Choroid plexus epithelial cell (primary cell): Measurements from ENCODE around the gene TEX13C.

Experiments used
- DNase-seq: peaks from one replicate; pipeline ENCODE4 v3.0.0-alpha.2; 2010; ENCODE audit warnings: low read depth
- H3K4me3 ChIP-seq: 2 replicates; pipeline ENCODE4 v1.5.1; 2011; ENCODE audit warnings: low read depth, mild to moderate bottlenecking, control low read depth, low read length, moderate library complexity
- TF ChIP-seq, protein P1 (sequence below): conservative IDR thresholded peaks from 2 replicates; pipeline ENCODE4 v1.5.1; 2011; ENCODE audit warnings: low read depth, mild to moderate bottlenecking, control low read depth, inconsistent platforms, low read length, moderate library complexity

TEX13C gene

DNA sequence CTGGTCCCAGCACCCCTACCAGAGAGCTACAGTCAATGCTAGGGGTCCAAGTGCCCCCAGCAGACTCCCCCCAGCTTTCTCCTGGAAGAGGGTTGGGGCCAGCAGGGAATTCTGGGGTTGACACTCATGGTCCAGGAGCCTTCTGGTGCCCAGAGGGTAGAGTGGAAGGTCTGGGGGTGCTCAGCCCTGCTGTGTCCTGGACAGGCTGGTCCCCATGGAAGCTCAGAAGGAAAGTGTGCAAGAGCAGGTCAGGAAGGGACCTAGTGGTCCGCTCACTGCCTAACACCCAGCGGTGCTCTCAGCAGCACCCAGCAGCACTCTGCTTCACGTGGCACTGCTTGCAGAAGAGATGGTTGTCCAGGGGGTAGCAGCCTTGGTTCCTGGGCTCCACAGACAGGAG lies 6.9 kb downstream of the TEX13C start:
- H3K4me3 ChIP-seq, result no peak overlapping the region
- TF ChIP-seq, protein P1, sequence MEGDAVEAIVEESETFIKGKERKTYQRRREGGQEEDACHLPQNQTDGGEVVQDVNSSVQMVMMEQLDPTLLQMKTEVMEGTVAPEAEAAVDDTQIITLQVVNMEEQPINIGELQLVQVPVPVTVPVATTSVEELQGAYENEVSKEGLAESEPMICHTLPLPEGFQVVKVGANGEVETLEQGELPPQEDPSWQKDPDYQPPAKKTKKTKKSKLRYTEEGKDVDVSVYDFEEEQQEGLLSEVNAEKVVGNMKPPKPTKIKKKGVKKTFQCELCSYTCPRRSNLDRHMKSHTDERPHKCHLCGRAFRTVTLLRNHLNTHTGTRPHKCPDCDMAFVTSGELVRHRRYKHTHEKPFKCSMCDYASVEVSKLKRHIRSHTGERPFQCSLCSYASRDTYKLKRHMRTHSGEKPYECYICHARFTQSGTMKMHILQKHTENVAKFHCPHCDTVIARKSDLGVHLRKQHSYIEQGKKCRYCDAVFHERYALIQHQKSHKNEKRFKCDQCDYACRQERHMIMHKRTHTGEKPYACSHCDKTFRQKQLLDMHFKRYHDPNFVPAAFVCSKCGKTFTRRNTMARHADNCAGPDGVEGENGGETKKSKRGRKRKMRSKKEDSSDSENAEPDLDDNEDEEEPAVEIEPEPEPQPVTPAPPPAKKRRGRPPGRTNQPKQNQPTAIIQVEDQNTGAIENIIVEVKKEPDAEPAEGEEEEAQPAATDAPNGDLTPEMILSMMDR, result no peak
- DNase-seq, result no peak

- no peak for DNase-seq
- TF ChIP-seq, protein P1, result no peak
- H3K4me3 ChIP-seq, result no peak overlapping the region
Measured at GRCh38 chrX:125327891-125328290, 8.2 kb downstream of the TEX13C start.

DNA sequence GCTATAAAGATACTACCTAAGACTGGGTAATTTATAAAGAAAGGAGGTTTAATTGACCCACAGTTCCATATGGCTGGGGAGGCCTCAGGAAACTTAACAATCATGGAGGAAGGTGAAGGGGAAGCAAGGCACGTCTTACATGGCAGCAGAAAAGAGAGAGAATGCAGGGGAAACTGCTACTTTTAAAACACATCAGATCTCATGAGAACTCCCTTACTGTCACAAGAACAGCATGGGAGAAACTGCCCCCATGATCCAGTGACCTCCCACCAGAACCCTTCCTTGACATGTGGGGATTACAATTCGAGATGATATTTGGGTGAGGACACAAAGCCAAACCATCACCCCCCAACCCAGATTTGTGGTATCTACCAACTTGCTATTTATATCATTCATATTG lies 13.9 kb downstream of the TEX13C start:
- DNase-seq, result no peak
- TF ChIP-seq, protein P1, result no peak
- no peak overlapping the region for H3K4me3 ChIP-seq

DNA sequence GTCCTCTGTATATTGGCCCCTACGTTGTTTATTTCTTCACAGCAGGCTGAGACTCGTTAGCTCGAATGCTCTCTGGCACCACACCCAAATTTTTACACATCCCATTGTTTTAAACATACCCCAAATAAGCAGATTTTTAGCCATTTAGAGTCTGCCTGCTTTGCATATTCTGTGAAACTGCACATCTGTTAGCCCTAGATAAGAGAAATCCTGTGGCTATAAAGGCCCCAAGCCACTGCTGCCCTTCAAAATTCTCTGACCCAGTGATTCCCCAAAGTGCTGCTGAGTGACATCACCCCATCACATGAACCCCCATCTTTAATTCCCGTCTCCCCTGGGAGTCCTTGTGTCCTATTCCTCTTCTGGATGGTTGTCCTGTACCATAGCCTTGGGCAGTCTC lies 20.8 kb downstream of the TEX13C start:
- H3K4me3 ChIP-seq, result no peak overlapping the region

GRCh38 chrX:125374169-125374568 lies 54.5 kb downstream of the TEX13C start:
- TF ChIP-seq, protein P1, result no peak
- no peak for DNase-seq
- H3K4me3 ChIP-seq, result no peak overlapping the region

More for the DNA sequence above, 20.8 kb downstream of the TEX13C start:
- DNase-seq, result no peak
- TF ChIP-seq, protein P1, result no peak
